OCI-LY1 (cell line): ENCODE results near the gene QKI.

Experiments
- EZH2 ChIP-seq: fragments of 200-600 bp; sonication (generic), shearing (Covaris generic); IDR thresholded peaks from 2 replicates; pipeline ENCODE4 v1.8.0; 2017; ENCODE audit warnings: borderline replicate concordance, mixed run types, mild to moderate bottlenecking, antibody characterized with exemption, low read length, moderate library complexity, mixed read lengths
- TF ChIP-seq, protein P1 (sequence below): fragments of 200-600 bp; sonication (generic), shearing (Covaris generic); IDR thresholded peaks from 2 replicates; pipeline ENCODE4 v1.5.1; 2017; ENCODE audit warnings: mild to moderate bottlenecking, antibody characterized with exemption, low read length, moderate library complexity, mixed read lengths

DNA sequence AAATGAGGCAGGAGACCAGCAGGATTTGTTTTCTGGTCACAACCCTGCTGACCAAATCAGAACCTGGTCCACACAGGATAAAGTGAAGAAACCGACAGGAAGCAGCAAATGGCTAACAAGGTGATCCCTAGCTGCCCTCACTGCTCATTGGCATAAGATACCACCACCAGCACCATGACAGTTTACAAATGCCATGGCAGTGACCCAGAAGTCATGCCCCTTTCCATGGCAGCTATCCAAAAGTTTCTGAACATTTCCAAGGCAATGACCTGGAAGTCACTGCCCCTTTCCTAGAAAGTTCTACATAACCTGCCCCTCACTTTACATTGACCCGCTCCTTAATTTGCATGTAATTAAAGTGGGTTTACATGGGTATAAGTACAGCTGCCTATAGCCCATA is 185.2 kb downstream of the QKI start:
- TF ChIP-seq, protein P1, sequence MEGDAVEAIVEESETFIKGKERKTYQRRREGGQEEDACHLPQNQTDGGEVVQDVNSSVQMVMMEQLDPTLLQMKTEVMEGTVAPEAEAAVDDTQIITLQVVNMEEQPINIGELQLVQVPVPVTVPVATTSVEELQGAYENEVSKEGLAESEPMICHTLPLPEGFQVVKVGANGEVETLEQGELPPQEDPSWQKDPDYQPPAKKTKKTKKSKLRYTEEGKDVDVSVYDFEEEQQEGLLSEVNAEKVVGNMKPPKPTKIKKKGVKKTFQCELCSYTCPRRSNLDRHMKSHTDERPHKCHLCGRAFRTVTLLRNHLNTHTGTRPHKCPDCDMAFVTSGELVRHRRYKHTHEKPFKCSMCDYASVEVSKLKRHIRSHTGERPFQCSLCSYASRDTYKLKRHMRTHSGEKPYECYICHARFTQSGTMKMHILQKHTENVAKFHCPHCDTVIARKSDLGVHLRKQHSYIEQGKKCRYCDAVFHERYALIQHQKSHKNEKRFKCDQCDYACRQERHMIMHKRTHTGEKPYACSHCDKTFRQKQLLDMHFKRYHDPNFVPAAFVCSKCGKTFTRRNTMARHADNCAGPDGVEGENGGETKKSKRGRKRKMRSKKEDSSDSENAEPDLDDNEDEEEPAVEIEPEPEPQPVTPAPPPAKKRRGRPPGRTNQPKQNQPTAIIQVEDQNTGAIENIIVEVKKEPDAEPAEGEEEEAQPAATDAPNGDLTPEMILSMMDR: no peak
- no peak for TF ChIP-seq EZH2
